Renal cortex interstitium (tissue), 15 donors: ENCODE measurements around the gene GHSR. TPM values are rescaled to one million over a fixed set of nuclear protein-coding genes. Genes with fewer than 3 reads are reported as not detected.

ENCODE experiments used
- DNase-seq, 11 donors: peaks; one replicate each; pipeline ENCODE4 v3.0.0-alpha.2; 2013; ENCODE audit warnings: low read depth in 9 of 11, low spot score in 4 of 11; ENCODE audit errors: extremely low read depth in 1 of 11
- long read RNA-seq, 16 experiments: transcript quantifications; one replicate each; lab custom pipeline, GENCODE V29; 2026
- polyA plus RNA-seq, 3 donors: library from polyadenylated mRNA; unstranded; fragments of 120-200 nt; gene quantifications; one replicate each; pipeline ENCODE4 v1.2.1, GENCODE V29; 2013; ENCODE audit not compliant: insufficient read length in 3 of 3

Gene GHSR, protein sequence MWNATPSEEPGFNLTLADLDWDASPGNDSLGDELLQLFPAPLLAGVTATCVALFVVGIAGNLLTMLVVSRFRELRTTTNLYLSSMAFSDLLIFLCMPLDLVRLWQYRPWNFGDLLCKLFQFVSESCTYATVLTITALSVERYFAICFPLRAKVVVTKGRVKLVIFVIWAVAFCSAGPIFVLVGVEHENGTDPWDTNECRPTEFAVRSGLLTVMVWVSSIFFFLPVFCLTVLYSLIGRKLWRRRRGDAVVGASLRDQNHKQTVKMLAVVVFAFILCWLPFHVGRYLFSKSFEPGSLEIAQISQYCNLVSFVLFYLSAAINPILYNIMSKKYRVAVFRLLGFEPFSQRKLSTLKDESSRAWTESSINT
- not detected for polyA plus RNA-seq
- long read RNA-seq, donor 1: 0 reads
- long read RNA-seq, donor 2: 0 reads
- long read RNA-seq, donor 3: 0 reads
- long read RNA-seq, donor 4: 0 reads
- long read RNA-seq, donor 5: 0 reads
- long read RNA-seq, donor 6: 0 reads
- long read RNA-seq, donor 7: 0 reads
- long read RNA-seq, donor 8: 0 reads
- long read RNA-seq, donor 9: 0 reads
- long read RNA-seq, donor 10: 0 reads
- long read RNA-seq, donor 11: 0 reads
- long read RNA-seq, donor 12: 0 reads
- long read RNA-seq, donor 13: 0 reads
- long read RNA-seq, donor 14: 0 reads
- long read RNA-seq, donor 15: 0 reads
- long read RNA-seq, donor 16: 0 reads

DNA sequence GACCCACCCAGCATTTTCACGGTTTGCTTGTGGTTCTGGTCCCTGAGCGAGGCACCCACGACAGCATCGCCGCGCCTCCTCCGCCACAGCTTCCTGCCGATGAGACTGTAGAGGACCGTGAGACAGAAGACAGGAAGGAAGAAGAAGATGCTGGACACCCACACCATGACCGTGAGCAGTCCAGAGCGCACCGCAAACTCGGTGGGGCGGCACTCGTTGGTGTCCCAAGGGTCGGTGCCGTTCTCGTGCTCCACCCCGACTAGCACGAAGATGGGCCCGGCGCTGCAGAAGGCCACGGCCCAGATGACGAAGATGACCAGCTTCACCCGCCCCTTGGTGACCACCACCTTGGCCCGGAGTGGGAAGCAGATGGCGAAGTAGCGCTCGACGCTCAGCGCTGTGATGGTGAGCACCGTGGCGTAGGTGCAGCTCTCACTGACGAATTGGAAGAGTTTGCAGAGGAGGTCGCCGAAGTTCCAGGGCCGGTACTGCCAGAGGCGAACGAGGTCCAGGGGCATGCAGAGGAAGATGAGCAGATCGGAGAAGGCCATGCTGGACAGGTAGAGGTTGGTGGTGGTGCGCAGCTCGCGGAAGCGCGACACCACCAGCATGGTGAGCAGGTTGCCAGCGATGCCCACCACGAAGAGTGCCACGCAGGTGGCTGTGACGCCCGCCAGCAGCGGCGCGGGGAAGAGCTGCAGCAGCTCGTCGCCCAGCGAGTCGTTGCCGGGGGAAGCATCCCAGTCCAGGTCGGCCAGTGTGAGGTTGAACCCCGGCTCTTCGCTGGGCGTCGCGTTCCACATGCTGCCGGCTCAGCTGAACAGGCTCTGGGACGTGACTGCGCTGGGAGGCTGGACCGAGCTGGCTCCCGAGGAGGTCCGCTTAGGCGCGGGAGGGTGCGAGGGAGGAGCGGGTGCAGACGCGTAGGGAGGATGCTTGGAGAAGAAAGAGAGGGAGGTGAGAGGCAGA, at the start of gene GHSR:
Gene GHSR, minus strand, starts transcription at position 846 of the 969 bp plus-strand sequence. Its CDS starts 43 bp downstream, at position 803.
- DNase-seq: no peak

DNA sequence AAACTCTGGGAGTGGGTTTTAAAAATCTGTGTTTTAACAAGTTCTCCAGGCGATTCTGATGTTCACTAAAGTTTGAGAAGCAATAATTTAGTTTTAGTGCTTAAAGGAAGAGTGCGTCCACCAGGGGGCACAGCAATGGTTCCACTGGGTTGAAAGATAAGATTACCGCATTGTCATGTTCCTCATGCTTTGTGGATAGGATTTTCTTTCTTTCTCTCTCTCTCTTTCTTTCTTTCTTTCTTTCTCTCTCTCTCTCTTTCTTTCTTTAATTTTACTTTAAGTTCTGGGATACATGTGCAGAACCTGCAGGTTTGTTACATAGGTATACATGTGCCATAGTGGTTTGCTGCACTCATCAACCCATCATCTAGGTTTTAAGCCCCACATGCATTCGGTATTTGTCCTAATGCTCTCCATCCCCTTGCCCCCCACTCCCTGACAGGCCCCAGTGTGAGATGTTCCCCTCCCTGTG, 42.0 kb upstream of the GHSR start:
- DNase-seq: peak; percentile 4 to 67 (median 48)

DNA sequence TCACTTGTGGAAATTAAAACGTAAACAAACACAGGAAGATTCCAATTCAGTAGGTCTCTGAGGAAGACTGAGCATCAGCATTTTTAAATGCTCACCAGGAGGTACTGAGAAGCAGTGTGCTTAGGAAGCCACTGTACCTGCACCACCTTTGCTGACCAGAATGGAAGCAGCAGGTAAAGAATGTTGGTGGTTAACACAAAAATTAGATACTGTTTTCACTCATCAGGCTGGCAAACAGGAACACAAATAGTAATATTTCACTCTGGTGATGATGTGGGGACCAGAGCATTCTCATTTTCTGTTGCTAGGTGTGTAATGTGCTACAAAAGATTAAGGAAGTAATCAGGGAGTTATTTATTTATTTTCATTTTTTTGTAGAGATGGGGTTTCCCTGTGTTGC, 29.9 kb upstream of the GHSR start:
- no peak for DNase-seq

- no peak for DNase-seq
Observed at GRCh38 chr3:172476347-172476746, 28.1 kb upstream of the GHSR start.

DNA sequence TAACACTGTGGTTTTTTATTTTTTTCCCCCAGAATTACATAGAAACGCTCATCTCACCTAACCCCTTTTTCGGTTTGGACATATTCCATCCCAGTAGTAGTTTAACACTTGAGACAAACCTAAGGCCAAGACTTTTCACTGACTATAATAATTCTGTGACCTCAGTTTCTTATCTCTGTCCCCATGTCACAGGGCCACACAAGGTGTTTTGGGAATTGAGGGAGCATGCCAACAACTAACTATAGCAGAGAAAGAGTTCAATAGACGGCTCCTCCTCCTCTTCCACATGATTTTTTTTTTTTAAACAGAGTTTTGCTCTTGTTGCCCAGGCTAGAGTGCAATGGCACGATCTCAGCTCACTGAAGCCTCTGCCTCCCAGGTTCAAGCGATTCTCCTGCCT, 27.4 kb upstream of the GHSR start:
- no peak for DNase-seq

GRCh38 chr3:172471903-172472302, 23.6 kb upstream of the GHSR start:
- no peak for DNase-seq

DNA sequence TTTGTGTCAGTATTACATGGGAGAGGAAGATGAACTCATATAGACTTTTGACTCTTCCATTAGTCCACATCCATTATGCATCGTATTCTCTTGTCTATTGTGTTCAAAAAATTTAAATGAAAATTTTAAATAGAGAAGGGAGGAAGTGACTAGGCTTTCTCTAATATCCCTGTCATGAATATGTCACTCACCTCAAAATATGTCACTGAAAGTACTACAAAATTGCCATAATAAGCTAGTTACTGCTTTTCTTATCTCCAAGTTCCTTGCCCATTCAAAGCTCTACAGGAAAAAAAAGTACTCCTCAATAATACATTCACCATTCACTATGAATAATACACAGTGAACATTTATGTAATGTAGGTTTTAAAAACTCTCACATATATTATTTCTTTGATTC, 22.3 kb upstream of the GHSR start:
- DNase-seq: no peak

- no peak for DNase-seq
Observed at GRCh38 chr3:172467170-172467824, 19.0 kb upstream of the GHSR start.

- DNase-seq: no peak
Observed at GRCh38 chr3:172466553-172467130, 18.4 kb upstream of the GHSR start.

GRCh38 chr3:172465281-172465680, 17.0 kb upstream of the GHSR start:
- DNase-seq: no peak

DNA sequence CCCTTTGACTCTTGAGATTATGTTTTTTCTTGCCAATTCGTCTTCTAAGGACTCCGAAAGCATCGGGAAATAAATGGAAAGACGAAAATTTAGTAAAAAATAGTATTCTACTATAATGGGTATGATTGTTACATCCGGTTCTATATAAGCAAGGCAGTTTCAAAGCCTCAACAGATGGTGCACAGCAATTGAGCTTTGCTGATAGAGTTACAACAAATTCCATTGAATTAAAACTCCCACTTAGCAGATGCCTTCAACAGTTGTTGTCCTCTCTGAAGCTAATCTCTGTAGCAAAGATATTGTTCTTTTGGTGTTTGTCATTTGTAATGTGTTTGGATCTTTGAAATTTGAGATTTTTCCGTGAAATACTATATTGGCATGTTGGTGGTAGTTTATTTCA, 16.1 kb upstream of the GHSR start:
- no peak for DNase-seq

DNA sequence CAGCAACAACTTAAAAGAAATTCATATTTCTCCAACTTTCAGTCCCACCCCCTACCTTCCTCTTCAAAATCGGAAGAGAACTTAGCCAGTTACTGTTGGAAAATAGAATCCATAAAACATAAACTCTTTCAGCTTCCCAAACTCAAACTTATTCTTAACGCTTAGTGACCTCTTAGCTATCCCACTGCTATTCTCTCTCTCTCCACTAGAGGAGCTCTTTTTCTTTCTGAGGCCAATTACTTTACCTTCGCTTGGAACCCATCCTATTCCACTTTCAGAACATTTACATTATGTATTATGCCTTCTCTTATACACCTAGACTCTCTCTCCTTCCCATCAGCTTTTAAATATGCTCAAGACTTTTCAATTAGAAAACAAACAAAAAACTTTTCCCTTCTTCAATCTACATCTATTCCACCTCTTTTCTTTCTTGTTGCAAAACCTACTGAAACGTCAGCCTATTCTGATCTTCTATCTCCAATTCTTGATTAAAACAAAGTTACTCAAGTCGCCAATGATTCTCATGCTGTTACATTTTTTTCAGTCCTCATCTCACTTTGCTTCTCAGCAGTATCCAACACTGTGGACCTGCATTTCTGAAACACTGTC, 13.4 kb upstream of the GHSR start:
- DNase-seq: peak in 2 of 11 donors; percentile 3 to 11

DNA sequence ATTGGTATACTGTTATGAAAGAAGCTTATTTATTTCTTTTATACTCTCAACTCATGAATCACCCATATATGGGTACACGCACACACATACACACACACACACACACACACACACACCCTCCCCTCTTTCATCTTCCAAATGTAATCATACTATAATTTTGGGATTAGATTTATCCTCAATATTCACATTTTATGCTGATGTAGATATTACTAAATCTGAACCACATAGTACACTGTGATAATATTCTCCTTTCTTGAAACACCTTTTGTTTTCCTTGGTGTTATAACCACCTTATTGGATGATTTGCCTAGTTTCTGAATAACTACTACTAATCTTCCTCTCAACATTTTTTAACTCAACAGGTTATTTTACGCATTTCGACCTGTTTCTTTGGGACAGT, 8.1 kb upstream of the GHSR start:
- no peak for DNase-seq

GRCh38 chr3:172454180-172454579, 5.9 kb upstream of the GHSR start:
- DNase-seq: no peak

DNA sequence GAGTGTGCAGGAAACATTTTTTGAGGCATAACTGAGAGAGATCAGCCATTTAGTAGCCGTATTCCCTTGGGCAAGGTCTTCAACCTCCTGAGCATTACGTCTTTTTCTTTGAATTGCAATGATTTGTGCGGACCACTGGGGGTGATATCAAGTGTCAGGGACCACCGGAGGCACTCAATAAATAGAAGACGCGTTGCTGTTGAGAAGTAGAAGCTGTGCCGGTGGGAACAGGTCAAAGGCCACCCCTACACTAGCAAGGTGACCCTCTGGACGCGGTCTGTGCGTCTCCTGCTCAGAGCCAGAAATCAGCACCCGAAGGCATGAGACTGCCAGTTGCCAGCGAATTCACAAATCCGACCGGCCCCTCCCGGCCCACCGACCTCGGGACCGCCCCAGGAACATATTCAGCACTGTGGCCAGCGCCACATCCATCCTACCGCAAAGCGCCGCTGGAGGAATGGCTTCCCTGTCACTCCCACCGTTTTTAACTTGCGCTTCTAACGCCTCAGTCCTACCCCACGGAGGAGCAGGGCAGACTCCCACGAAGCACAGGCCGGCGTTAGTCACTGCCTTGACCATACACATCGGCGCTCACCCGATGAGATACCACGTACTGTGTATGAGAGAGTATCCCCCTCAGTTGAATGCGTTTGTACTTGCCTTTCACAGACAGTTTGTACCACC, 1.4 kb upstream of the GHSR start:
- DNase-seq: peak; percentile 21 to 65 (median 44)

DNA sequence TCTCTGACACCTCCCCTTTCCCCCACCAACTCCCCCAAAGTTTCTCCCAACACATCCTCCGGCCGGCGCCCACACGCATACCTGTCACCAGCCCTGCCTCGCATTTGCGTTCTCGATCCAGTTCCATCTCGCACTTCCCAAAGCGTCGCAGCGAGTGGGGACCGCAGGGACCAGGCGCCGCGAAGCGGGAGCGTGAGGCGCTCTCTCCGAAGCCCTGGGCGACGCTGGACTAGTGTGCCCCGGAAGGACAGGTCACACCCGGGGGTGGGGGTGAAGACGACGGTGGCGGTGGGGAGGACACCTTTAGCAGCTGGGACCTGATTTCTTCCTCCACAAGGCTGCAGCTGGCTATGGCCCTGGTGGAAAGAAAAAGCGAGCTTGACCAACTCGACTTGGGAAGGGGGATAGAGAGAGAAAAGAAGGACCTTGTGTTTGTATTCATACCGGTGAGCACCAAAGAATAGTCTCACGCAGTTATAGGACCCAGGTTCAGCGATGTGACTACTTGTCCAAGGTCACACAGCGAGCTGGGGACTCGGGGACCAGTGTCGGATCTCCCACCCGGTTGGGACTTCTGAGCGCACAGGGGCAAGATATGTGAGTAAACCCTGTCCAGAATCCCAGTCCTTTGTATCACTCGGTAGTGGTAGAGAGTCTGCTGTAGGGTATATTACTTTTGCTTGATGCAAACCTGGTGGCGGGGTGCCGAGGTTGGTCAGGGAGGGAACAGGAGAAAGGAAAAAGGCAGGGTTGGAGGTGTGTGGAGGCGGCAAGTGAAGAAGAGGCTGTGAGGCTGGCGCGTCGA, 607 bp upstream of the GHSR start:
- no peak for DNase-seq

DNA sequence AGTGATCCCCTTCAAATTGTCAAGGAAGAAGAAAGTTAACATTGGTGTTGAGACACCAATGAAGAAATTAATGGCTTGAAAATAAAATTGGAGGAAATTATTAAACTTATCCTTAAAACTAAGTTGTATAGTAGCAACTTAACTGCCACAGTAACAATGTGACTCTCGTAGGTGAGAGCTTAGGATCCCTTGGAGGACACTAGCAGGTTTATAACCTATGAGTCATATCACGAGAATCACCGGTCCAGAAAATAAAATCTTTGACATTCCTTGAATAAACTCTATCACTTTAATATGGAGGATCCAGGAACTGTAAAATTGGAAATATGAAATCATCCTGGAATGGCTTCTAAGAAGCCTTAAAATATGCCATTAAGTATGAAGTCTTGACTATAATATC, 2.1 kb downstream of the GHSR start:
- DNase-seq: no peak
